KG1 (cell line): ENCODE results near the gene KCNJ12.

Source experiments
- DNase-seq: peaks from one replicate; lab custom pipeline; 2025; lab: John Stamatoyannopoulos, UW

The KCNJ12 gene

DNA sequence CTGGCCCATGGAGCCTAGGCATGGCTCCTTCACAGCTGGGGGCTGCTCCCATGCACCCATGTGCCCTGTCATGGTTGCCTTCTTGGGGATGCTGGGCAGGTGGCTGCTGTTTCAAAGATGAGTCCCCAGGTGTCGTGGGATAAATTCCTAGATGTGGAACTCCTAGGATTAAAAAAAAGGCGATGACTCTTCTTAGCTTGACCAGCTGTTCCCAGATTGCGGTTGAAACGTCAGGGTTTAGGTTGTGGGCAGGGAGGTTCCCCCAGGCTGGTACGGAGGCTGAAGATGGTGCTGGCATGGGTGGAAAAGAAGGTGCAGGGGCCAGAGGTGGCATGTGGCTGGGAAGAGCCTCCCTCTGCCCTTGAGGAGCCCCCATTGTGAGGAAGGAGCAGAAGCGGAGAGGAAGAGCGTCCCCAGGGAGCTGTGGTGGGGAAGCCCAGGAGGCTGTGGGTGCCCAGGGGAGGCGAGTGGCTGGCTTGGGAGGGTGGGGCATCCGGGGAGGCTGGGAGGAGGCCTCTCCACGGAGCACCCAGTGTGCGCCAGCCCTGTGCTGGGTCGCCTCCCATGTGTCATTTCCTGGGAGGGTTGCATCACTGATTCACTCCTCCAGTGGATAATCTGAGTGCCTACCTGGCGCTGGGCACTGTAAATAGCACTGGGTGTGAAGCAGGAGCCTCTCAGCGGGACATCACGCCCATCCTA, 7.5 kb upstream of the KCNJ12 start:
- no peak for DNase-seq

DNA sequence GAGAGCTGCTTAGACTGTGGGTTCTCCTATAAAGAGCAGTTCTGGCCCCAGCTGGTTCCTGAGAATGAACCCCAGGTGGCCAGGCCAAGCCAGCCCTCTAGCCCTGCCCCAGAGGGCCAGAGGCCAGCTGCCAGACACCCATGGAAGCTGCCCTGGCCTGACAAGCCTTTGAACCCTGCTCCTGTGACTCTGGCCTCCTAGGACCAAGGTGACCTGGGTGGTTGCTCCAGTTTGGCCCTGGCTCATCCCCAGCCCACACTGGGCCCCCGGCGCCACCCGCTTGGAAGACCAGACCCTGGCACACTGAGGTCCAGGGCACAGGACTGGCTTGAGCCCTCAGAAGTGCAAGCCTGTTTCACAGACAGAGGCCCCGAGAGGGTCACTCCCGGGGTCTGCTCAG, 6.8 kb upstream of the KCNJ12 start:
- DNase-seq = no peak

DNA sequence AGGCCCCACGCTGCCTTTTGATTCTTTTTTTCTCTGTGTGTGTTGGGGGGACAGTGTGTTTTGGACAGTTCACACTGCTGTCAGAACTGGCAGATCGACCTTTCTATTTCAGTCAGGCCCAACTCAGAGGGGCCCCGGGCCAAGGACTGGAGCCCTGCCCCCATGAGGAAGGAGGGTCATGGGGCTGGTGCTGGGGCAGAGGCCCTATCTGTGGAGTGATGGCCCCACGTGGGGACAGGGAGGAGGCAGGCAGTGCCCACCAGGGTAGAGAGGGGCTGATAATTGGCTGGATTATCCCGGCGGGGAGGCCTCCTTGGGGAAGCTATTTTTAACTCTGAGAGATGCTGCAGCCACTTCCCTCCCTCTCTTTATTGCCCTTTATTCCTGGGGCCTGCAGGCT, 5.7 kb upstream of the KCNJ12 start:
- DNase-seq = no peak

DNA sequence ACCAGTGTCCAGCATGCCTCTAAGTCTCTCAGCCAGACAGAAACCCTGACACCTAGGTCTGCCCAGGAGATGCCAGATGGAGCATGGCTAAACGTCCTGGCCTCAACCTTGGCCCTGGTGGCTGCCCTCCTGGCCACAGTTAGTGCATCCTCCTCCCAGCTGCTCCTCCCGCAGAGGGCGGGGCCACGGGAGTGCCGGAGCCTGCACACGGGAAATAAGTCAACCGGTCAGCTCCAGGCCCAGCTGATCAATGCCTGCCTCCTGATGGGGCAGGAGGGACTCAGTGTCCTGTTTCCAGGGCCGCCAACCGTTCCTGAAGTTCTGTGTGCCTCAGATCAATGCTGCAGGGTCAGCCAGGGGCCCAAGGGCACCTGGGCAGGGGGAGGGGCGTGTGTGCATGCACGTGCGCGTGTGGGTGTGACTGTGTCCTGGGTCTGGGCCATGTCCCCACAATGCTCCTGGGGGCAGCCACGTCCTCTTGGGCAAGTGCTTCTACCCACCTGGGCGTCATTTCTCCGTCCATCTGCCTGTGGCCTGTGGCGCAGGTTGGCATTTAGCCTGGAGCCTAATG, 4.6 kb upstream of the KCNJ12 start:
- no peak for DNase-seq

DNA sequence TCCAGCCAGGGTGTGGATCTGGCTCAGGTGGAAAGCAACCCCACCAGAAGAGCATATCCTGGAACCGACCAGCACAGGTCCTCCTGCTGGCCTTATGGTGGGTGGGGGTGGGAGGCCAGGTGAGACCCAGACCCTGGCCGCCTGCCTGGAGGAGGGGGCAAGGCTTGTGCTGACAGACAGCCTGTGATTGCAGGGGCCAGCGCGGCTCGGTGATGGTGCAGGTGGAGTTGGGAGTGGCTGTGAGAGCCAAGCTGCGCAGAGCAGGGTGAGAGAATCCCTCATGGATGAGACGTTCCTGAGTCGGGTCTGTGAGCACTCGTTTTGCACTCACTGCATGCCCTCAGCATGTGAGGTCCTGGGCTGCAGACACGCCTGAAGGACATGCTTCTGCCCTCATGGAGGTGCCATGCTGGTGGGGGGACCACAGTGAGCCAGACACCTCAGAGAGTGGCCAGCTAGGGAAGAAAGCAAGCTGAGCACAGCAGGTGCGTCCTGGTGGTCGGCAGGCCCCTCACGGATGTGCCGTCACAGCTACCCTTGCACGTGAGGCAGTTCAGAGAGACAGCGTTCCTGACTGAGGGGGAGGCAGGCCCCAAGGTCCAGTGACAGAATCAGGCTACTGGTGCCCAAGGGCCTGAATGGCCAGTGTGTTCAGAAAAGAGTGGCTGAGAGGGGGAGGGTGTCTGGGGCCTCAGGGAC, 3.8 kb upstream of the KCNJ12 start:
- no peak for DNase-seq

DNA sequence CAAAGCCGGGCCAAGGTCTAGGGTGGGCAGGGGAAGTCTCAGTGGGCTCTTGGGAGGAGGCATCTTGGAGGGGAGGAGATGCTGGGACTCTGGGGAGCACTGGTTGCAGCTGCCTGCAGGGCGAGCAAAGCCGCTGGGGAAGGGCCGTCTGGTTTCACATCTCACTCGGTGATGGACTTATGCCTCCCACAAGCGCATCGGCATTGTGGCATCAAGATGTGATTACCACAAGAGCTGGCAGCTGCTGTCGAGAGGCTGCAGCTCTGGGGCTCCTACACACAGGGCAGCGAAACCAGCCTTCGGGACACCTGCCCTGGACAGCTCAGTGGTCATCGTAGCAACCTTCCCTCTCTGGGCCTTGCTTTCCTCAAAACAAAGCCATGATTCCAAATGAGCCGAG, 3.1 kb upstream of the KCNJ12 start:
- DNase-seq = no peak

DNA sequence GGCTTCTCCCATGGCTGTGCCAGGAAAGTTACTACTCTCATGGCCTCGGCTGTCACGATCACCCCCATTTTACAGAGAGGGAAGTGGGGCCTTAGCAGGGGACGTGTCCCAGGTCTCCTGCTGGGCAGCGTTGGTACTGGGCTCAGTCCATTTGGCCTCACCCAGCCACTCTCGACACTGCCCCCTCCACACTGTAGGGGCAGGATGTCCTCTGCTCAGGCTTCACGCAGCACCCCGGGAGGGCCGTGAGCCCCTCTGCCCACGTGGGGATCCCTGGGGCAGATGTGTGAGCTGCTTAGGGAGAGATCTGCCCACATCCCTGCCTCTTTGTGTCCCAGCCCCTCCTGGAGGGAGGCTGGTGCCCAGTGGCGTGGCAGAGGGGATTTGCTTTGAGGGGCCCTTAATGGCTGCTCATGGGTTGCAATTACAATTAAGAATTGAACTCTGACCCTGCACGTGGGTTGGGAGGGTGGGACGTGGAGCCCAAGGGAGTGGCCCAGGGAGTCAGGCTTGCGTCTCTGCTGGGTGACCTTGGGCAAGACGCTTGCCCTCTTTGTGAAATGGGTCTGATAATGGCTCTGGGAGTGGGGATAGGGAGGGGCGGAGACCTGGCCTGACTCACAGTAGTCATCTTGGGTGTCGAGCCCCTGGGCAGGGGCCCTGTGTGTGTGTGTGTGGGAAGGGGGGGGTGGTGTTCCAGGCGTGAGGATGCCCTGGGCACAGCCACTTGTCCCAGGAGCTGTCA, 2.3 kb upstream of the KCNJ12 start:
- DNase-seq = no peak

DNA sequence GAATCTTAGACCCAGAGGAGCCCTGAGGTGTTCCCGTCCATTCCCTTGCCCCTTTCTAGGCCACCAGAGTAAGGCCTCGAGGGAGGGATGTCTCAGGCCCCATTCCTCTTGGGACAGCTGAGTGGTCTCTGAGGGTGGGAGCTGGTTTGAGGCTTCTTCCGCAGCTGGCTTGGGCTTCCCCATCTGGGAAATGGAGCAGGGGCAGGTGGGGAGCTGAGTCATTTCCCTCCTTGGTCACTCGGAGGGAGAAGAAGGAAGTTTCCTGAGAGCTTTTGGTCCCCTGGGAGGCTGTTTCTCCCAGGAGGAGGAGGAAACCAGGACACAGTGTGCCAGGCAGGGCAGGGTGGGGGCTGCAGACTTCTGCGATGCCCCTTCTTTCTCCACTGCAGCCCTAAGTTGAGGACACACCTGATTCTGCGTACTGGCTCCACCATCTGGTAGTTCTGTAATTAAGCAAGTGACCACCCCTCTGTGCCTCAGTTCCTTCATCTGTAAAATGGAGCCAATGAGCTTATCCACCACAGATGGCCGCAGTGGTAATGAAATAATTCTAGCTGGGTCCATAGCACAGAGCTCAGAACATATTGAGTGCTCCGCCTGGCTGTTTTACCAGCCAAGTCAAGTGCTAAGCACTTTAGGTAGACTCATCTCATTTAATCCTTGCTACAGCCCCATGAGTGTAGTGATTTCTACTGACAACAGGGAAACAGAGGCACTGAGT, 1.6 kb upstream of the KCNJ12 start:
- DNase-seq = no peak

DNA sequence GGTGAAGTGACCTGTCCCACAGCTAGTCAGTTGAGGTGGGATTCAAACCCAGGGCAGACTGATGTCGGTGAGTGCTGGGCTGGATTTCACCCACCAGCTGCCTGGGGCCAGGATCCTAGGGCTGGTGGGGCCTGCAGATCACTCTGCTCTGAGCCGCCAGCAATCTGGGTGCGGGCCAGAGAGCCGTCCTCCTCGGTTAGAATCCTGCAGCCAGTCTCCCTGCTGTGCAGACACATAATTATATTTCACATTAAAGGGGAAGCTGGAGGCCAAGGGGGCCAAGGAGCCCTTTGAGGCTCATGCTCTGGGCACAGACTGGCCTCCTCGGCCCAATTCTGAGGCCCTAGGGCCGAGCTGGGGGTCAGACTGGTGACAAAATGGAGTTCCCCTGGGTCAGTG, 996 bp upstream of the KCNJ12 start:
- DNase-seq = no peak

DNA sequence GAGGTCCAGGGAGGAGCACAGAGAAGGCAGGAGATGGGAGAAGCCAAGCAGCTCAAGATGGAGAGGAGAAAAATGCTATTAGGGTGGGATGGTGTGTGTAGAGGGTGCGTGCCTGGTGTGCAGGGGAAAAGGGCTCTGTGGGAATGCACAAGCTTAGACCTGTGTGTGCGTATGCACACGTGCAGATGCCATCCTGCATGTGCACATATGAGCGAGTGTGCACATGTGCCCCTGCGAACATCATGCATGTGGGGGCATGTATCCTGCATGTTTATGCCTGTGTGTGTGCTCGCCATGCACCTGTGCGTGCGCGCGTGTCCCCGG, 438 bp upstream of the KCNJ12 start:
- no peak for DNase-seq

DNA sequence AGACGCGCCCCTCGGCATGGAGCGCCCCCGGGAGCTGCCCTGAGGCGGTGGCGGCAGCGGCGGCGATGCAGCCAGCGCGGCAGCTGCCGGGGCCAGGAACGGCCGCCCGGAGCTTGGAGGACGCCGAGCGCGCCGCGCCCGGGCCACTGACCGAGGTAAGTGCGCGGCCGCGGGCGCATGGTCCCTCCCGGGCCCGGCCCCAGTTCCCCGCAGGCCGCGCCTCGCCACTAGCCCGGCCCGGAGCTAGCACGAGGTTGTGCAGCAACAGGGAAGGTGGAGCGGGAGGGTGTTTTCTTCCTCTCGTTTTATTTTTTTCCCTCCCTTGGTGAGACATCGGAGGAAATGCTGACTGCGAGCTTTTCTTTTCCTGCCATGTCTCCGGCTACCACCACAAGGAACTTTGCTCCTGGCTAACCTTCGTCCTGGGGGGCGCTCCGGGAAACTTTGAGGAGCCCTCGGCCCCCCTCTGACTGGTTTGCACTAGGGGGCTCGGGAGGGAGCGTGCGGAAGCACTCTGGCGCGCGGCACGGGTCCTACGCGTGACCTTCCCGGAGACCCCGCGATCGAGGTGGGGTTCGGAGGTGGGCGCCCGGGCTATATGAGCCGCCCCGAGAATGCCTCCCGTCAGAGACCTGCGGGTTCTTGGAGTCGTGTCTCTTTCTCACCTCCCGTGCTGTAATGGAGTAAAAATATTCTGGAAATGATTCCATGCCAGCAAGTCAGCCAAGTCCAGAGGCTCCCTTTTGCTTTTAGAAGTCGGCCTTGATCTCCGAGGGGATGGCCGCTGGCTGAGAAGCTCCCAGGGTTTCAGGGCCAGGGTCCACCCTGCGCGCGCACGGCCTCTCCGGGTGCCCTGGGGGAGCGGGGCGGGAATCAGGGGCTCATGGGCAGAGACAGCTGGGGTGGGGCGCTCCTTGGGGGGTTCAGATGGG, 868 bp downstream of the KCNJ12 start:
- DNase-seq = no peak

DNA sequence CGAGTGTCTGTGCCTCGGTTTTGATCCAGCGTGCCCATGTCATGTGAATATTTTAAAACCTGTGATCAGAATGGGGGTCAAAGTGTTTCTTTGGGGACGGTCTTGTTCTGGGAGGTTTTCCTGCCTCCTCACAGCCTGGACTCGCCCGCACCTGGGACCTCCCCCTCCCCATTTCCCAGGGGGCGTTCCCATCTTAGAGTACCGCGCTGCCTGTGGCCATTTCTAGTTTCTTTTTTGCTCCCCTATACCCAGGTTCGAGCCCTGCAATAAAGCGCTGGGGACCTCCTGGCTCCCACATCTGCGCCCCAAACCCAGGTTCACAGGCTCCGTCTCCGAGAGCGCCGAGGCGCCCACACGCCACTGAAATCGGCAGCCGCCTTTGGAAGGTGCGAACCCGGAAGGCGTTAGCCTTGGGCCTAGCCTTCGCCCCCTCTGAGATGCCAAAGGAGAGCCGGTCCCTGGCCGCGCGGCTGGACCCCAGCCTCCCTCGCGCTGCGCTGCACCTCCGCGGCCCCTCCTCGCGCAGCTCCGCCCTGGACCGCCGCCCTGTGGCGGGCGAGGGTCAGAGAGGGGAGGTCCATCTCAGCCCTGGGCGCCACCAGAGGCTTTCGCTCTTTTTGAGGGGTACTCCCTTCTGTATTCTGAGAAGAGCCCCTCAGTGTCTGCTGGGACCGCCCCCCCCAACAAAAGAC, 1.7 kb downstream of the KCNJ12 start:
- DNase-seq = no peak

DNA sequence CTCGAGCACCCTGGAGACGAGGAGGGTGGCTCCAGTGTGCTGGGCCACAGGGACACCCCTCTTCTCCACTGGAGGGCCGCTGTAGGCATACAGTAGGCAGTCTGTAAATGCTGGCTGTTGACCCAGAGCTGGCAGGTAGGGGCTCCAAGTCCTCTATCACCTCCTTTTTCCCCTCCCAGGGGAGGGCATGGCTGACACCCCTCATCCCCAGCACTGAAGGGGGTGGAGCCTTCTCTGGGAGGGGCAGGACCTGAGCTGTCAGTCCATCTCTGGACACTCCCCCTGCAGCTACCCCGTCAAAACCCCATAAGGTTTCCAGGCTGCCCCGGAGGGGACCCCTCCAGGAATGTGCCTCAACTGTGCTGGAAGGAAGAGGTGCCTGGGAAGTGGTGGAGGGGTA, 2.4 kb downstream of the KCNJ12 start:
- no peak for DNase-seq

DNA sequence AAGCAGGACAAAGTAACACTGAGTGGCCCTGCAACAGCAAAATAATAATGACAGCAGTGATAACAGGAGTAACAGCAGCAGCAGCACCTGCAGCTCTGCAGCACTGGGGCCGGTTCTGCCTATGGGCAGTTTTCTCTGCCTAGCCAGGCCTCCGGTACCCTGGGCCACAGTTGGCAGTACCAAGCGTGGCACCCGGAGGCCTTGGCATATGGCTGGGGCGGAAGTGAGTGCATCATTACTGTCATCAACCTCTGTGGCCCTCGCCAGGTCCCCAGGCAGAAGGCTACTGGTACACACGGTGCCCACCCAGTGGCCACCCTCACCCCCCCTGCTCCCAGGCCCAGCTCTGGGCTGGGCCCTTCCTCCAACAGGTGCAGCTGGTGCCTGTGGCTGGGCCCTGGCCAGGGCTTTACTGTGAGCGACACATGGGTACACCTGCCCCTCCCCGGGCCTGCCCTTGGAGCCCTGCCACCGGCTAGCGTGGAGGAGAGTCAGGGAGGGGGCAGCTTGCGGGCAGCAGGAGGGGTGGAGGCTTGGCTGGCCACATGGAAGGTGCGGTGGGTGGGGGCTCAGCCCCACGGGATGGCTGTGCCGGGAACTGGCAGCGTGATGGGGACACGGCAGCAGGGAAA, 3.0 kb downstream of the KCNJ12 start:
- DNase-seq = no peak

DNA sequence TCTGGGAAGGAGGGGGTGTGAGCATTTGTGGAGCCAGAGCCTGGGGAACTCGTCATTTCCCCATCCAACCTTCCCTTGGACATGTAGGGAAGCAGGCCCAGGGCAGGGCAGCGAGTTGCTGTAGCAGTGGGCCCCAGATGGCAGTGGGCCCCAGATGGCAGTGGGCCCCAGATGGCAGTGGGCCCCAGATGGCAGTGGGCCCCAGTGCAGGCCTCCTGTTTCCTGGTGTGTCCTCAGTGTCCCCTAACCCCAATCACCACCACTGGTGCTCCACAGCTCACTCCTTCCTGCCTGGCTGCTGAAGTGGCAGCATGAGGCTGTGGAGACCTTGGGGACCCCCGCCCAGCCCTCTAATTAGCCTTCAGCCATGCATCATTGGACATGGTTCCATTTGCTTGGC, 4.5 kb downstream of the KCNJ12 start:
- DNase-seq = no peak

DNA sequence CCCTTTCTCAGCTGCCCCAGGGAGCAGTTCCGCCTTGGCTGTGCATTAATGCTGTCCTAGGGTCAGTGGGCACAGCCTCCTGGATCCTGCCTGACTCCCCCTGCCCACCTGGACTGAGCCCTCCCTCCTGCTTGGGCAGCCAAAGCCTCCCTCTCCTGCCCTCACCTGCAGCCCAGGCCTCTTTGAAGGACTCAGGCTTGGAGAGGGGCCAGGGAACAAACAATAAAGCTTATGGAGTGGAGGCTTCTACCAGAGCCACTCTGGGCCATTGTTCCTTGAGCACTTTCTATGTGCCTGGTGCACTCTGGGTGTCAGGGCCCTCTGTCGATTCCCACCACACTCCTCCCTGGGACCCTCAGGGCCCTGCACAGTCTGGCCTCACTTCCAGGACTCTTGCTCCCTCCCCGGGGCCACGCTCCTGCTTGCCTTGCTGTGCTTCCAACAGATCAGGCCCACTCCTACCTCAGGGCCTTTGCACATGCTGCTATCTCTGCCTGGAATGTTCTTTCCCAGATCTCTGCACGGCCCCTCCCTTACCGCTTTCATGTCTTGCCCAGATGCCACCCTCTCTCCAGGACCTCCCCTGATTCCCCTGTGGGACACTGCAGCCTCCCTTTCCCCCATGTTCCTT, 5.0 kb downstream of the KCNJ12 start:
- DNase-seq = no peak

DNA sequence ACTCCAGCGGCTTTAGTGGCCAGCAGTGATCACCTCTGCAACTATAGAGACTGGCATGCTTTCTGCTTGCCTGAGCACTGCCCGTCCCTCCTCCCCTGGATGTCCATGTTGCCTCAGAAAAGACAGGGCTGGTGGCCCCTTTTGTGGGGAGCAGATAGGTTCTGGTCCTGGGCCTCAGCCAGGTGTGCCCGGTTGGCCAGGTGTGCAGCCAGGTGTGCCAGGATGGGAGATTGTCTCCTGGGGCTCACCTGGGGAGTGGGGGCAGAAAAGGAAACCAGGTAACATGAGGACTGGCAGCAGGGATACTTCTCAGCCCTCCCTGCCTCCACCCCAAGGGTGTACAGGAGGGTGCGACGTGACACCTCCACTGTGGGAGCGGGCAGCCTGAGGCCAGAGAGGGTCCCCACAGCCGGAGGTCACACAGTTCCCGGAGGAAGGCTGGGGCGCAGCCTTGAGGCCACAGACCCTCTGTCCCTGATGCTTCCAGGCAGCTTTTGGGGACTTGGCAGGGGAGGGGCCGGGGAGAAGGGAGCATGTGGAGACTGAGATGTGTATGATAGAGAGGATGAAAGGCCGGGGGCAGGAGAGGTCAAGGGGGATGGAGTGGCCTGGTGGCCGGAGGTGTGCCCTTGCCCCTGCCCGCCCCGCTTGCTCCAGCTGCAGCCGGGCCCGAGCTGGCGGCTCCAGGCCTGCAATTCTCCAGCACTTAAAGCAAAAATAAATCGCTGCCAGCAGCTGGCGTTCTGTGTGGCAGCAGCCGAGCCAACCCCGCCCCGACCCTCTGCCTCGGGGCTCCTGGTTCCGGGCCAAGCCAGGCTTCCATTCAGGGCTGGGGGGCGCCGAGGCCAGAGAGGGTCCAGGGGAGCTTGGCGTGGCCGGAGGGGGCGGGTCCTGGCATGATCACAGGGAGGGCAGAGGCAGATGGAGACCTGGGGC, 6.7 kb downstream of the KCNJ12 start:
- no peak for DNase-seq

DNA sequence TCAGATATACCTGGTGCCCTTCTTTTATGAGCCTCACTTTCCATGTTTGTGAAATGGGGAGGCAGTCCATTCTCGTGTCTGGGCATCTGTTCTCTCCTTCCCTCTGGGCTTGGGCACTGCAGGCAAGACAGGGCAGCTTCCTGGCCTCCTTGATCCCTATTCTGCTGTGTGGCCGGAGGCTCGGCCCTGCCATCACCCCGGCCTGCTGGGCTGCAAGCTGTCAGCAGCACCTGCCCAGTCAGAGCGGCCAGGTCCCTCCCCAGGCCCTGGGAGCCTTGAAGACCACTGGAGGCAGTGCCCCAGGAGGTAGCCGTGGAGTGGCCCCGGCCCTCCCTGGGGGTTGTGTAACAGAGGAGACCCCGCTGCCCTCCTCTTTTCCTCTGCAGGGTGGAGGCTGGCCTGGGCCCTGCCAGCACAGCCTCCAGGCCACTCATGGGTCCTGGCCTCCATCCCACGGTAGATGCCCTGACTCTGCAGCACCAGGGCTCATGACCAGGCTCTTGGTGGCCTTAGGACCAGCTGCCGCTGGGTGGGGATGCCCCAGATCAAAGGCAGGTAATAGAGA, 9.2 kb downstream of the KCNJ12 start:
- DNase-seq = no peak
